ENCODE measurements around the gene XCL1.
"Not testable (repeated sequence)": the region's sequence is repeated elsewhere in the genome, so short reads cannot be mapped to it uniquely, and the experiment has no call there.

Gene XCL1, protein sequence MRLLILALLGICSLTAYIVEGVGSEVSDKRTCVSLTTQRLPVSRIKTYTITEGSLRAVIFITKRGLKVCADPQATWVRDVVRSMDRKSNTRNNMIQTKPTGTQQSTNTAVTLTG

DNA sequence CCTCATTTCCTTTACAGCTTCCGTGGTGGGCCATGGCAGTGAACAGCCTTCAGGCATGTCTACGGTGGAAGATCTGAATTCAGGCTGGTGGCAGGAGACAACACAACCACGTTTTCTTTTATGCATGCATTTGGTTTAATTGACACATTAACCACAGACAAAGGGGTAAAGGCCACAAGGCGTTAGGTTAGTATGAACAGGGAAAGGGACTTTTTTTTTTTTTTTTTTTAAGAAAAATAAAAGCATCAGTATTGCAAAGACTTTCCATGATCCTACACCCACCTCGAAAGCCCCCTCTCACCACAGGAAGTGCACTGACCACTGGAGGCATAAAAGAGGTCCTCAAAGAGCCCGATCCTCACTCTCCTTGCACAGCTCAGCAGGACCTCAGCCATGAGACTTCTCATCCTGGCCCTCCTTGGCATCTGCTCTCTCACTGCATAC lies at the start of gene XCL1:
XCL1 (plus strand) TSS at position 361 of the 444 bp plus-strand sequence; CDS start at position 394, 33 bp downstream.
- not testable (repeated sequence) for DNase-seq (ENCODE audit: low spot score)

DNA sequence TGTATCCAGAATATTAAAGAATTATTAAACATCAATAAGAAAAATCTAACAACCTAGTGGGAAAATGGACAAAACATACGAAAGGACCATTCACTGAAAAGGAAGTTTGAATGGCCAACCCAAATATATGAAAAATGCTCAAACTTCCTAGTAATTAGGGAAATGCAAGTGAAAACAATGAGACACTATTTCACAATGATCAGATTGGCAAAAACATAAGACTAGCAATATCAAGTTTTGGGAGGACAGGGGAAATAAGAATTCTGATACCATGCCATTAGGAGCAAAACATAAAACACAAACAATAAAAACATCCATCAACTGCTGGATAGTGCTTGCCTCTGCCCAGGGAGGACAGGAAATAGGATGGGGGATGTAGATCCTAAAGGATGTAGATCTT lies 46.9 kb upstream of the XCL1 start:
- DNase-seq (ENCODE audit: low spot score), result no peak

DNA sequence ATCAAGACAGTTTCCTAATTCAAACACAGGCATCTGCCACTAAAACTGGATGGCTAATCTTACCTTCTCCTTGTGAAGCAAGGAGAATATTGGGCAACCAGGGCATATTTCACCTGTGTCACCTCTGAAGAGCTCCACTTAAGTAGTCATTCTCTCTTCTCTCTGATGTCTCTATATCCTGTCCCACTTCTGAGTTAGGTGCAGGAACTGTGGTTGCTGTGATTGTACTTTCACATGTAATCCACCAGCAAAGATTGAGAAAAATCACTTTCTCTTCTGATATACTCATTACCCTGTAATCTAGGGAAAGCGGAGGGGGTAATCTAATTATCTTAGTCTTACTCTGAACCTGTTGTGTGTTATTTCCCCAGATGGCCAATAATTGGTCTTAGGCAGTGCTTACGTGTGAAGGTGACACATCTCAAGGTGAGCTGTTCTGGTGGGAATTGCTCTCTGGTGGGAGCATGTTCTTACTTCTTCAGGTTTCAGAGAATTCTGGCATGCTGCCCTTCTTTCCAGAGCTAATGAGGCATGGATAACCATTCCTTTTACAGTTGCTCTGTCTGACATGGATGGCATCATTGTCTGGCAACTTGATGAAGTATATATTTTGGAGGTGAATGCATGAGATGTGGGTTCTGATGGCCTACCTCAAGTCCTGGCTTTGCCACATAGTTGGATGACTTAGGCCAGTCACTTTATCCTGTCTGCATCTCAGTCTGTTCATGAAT lies 44.6 kb upstream of the XCL1 start:
- no peak for DNase-seq (ENCODE audit: low spot score)

DNA sequence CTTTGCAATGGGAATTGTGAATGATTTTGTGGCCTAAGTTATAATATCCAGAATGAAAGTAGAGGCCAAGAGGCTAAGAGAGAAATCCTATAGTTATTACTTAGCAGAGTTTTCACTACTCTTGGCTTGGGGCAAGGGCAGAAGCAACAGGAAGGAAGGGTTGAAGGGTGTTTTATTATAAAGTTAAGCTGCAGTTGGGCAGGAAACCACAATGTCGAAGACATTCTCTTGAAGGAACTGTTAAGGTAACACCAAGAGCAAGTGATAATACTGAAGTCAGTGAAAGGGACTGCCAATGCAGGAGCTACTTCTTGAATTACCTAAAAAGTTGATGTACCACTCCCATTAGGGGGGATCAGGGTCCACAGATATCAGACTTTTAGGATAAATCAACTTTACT lies 40.9 kb upstream of the XCL1 start:
- DNase-seq (ENCODE audit: low spot score), result peak; percentile 32

DNA sequence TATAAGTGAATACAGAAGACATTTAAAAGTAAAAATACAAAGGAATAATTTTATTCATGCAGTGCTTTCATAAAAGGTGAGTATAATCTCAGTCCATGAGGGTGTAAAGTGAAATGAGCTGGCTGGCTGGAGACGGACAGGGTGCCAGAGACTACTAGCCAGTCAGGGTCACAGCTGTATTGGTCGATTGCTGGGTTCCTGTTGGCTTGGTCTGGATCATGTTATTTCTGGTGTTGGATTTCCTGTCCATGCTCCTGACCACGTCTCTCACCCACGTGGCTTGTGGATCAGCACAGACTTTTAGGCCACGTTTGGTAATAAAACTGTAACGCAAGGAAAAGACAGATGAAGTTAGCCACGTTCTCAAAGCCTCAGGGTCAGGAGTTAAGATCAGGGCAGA lies 35.6 kb upstream of the XCL1 start:
- peak; percentile 26 for DNase-seq (ENCODE audit: low spot score)

DNA sequence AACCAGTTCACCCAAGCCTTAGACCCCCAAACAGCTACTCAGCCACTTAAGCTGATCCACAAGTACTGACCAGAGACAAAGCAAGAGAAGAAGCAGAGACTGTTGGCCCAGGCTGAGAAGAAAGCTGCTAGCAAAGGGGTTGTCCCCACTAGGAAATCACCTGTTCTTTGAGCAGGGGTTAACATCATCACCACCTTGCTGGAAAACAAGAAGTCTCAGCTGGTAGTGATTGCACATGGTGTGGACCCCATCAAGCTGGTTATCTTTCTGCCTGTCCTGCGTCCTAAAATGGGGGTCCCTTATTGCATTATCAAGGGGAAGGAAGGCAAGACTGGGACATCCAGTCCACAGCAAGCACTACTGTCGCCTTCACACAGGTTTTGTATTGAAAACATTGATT lies 33.4 kb upstream of the XCL1 start:
- not testable (repeated sequence) for DNase-seq (ENCODE audit: low spot score)

DNA sequence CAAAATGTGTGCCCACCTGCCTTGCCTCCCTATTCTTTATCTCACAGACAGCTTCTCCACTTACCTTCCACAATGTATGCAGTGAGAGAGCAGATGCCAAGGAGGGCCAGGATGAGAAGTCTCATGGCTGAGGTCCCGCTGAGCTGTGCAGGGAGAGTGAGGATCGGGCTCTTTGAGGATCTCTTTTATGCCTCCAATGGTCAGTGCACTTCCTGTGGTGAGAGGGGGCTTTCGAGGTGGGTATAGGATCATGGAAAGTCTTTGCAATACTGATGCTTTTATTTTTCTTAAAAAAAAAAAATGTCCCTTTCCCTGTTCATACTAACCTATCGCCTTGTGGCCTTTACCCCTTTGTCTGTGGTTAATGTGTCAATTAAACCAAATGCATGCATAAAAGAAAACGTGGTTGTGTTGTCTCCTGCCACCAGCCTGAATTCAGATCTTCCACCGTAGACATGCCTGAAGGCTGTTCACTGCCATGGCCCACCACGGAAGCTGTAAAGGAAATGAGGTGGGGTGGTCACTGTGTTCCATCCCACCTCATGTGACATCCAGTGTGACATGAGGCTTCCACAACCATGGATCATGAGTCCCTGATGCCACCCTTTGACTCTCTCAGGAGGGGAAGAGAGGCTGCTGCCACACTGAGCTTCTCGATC lies 32.4 kb upstream of the XCL1 start, which contains the start of gene XCL2:
XCL2 (minus strand) TSS at position 158 of the 659 bp plus-strand sequence; CDS start at position 125, 33 bp downstream.
- not testable (repeated sequence) for DNase-seq (ENCODE audit: low spot score)

DNA sequence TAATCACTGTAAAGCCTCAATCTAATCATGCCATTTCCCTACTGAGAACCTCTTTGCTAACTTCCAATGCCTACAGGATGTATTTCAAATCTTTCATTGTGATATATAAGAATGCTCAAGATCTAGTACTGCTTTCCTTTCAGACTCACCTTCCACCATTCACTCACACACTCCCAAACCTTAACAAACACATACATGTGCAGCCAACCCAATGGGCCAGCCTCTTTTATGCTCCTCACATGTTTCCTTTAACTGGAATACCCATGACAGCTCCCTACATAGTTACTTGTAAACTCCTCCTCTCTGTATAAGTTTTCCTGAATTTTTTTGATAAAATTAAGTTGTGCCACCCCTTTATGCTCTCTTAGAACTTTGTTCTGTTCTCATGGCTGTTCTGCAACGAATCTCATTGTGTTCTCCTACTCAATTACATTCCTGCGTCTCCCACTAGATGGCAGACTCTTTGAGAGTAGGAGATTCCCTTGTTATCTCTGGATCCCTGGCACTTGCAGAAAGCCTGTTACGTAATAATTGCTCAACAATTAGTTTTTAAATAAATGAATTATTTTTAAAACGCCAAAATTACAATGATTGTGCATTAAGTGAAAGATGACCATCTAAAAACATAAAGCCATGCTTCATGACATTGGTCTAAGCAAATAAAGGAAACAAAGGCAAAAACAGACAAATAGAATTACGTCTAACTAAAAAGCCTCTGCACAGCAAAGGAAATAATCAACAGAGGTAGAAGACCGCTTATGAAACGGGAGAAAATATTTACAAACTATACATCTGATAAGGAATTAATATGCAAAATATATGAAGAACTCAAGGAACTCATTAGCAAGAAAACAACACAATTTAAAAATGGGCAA lies 30.5 kb upstream of the XCL1 start:
- DNase-seq (ENCODE audit: low spot score), result peak; percentile 21

DNA sequence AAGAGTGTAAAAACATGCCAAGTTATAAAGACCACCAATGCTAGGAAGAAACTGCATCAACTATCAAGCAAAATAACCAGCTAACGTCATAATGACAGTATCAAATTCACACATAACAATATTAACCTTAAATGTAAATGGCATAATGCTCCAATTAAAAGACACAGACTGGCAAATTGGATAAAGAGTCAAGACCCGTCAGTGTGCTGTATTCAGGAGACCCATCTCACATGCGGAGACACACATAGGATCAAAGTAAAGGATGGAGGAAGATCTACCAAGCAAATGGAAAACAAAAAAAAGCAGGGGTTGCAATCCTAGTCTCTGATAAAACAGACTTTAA lies 29.9 kb upstream of the XCL1 start:
- DNase-seq (ENCODE audit: low spot score), result not testable (repeated sequence)

DNA sequence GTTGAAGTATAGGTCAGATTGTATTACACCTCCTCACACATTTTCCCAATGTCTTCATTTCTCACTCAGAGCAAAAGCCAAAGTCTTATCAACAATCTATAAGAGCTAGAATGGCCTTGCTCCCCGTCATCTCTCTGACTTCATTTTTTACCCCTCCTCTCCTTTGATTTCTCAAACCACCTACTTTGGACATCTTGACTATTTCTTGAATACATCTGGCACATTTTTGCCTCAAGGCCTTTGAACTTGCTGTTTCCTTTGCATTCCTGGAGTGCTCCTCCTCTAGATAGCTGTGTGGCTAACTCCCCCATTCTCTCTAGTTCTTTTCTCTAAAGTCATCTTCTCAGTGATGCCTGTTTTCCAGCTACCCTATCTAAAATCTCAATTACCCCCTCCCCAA lies 25.4 kb upstream of the XCL1 start:
- no peak for DNase-seq (ENCODE audit: low spot score)

DNA sequence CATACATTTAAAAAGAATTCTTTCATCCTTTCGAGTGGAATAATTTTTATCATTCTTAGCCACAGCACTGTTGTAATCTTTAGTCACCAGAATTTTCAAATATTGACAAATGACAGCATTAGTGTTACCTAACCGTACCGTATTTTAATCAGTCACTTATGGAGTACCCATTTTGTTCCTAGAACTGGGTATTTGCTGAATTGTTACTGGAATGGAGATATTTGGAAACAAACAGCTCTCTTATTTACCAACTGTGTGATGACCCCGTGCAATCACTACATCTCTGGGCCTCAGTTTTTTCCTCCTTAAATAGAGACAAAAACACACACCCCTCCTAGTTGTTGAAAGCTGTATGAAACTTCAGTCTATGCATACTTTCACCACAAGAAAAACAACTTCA lies 24.7 kb upstream of the XCL1 start:
- no peak for DNase-seq (ENCODE audit: low spot score)

DNA sequence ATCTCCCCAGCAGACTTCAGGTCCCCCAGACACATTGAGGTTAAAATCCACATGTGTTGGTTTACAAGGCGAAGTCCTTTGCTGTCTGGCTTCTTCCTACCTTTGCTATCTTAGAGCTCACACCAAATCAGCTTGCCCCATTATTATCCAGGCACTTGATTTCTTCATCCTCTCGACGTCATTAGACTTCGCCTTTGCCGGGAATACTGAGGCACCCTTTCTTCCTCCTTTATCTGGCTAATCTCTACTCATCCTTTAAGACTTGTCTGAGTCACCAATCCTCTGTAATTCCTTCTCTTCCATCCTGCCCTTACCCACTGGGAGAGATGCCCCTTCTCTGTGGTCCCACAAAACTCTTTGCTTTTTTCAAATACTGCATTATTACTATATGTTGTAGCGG lies 23.4 kb upstream of the XCL1 start:
- no peak for DNase-seq (ENCODE audit: low spot score)

DNA sequence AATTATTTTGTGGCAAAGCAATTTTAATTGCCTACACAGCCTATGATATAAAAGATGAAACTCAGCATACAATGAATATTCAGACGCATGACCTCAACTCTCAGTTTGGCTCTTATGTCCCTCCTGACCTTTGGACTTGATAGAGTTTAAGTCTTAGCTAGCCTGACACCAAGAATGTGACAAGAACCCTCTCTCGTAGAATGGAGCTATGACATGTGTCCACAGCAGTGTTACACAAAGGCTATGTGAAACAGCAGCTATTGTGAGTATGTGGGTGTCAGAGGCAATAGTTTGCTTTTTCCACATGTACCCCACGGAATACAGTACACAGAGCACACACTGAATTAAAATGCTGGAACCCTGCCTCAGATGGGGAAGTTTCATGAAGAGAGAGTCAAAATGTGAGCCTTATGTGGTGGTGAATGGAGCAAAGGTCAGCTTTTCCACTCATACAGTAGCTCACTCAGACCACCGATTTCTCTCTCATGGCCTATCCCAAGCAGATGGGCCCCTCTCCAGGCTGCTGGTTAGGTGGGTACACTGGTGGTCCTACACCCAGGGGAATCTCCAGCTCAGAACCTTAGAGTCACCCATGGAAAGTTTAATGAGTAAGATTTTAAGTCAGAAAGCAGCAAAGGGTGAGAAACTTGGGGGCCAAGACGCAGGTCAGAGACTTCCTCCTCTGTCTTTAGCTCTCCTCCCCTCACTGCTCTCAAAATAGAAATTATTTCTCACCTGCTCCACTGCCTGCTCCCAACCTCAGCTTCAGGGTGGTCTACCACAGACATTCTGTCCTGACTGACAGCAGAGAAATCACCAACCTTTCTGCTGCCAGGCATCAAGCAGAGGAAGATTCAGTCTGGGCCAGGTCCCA lies 22.5 kb upstream of the XCL1 start:
- no peak for DNase-seq (ENCODE audit: low spot score)

DNA sequence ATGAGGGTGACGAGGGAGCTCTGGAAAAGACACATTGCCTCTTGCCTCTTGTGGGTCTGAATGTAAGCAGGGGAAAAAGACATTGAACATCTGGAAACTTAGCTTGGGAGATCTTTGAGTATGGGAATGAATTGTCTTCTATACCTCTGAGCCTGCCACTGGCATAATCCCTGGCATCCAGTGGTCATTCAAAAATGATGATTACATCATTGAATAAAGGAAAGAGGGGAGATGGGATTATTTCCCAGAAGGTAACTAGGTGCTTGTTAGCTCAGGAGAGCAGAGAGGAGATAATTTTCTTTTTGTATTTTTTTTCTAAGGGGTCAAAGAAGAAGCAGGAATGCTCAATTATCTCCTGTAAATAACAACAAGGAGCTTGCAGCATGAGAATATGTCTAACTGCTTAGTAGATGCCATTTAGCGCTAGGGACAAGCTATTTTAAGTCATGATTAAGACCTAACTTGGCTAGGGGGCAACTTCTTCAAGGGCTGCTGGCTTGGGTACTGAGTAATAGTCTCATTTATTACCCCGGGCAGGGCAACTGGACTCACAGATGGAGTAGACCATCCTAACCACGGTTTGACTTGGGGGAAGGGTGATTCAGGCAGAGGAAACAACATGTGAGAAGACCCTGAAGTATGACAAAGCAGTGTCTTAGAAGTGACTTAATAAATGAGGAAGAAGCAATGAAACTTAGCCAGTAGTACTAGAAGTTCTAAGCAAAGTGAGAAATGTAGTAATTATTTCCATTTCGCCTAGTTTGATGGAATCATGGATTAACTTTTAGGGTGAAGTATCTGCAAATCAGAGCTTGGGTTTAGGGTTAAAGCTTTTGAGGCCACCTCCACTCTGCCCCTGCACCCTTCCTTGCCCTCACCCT lies 21.6 kb upstream of the XCL1 start:
- DNase-seq (ENCODE audit: low spot score), result no peak

DNA sequence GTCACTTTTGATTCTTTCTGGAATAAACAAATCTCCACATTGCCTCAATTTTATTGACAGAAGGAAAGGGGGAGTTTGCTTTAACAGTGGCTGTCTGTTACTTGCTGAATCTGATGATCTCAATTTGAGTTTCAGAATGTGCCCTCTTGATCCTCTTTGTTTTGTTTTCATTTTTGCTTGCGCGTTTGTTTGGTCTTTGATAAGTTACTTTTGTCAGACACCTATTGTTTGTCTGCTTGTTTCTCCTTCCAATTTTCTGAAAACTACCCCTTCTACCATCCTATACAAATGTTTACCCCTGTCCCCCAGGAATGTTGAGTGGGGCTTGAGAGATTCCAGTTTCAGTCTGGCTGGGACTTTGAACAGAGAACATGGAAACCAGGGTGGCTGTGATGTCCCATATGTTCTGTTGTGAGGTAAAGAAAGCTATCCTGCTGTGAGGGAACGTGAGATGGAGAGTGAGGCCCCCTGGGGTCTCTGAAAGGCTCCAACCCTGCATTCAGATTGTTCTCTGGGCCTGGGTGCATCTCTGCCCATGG lies 20.8 kb upstream of the XCL1 start:
- DNase-seq (ENCODE audit: low spot score), result no peak

DNA sequence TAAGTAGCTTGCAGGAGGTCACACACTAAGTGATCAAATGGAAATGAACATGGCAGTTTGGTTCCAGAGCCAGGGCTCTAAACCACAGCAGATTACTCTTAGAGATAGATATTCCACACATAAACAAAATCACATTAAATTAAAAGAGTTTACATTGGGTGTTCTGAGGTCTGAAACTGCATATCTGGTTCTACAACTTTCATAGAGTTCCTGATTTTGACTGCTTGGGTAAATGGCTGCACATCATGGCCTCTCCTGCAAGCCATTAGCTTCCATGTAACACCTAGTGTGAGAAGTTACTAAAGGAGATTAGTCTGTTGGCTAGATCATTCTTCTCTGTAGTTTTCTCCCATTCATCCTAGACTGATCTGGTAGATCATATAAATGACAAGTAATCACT lies 19.8 kb upstream of the XCL1 start:
- no peak for DNase-seq (ENCODE audit: low spot score)

DNA sequence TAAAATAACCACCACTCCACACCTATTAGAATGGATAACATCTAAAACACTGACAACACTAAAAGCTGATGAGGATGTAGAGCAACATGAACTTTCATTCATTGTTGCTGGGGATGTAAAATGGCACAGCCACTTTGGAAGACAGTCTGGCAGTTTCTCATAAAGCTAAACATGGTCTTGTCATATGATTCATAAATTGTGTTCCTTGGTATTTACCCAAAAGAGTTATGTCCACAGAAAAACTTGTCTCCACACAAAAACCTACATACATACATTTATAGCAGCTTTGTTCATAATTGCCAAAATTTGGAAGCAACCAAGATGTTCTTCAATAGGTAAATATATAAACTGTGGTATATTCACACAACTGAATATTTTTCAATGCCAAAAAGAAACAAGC lies 16.0 kb upstream of the XCL1 start:
- DNase-seq (ENCODE audit: low spot score), result no peak

DNA sequence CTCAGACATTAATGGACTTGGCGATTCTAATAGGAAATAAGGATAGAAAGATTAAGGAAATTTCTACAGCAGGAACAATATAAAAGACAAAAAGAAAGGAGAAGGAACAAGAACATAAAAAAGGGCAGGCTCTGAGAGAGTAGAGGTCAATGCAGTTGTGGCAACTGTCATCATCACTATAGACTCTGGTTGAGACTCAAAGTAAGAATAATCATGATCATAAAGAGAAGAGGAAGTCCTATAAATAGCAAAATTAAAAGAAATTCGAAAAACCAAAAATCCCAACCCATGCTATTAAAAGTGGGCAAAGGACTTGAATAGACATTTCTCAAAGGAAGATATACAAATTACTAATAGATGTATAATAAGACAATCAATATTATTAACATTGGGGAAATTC lies 14.4 kb upstream of the XCL1 start:
- DNase-seq (ENCODE audit: low spot score), result no peak

DNA sequence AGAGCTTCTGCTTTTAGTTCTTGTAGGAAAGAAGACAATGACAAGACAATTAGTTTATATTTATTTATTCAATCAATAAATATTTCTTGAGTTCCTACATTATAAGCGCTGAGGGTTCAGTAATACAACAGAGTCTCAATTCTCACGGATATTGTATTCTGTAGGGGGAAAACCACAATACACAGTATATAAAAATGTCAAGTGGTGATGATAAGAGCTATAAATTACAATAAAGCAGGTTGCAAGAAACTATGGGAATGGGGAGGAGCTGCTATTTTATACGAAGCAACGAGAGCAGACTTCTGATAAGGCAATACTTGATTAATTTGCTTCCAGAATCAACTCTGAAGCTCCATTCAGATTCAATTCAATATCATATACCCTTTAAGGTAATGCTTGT lies 10.6 kb upstream of the XCL1 start:
- DNase-seq (ENCODE audit: low spot score), result no peak

DNA sequence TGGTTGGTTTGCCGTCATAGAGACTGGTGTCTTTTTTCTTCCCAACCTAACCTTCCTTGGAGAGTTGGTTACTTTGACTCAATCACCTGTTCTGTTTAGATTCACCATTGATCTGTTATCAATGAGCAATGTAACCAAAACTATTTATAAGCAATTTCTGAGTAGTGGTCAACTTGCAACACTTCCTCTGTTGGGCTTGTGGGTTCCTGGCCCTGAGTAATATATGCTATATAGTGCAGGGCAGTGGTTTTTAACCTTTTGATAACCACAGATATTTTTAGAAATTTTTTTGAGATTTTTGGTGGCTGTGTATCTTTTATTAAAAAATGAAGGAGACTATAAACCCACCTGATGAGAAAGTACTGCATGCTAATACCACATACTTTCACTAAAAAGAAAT lies 9.4 kb upstream of the XCL1 start:
- no peak for DNase-seq (ENCODE audit: low spot score)
